Neutrophil (primary cell): ENCODE results near the gene TFEB.

ENCODE experiments used
- H3K27ac ChIP-seq: fragments of 200-600 bp; sonication (generic); 2 replicates; pipeline ENCODE4 v1.5.1; 2016; ENCODE audit warnings: mild to moderate bottlenecking, moderate library complexity
- H3K27me3 ChIP-seq: fragments of 200-600 bp; sonication (generic); 2 replicates; pipeline ENCODE4 v1.6.0; 2016; ENCODE audit warnings: mild to moderate bottlenecking
- H3K36me3 ChIP-seq: fragments of 200-600 bp; sonication (generic); 2 replicates; pipeline ENCODE4 v1.5.1; 2017
- H3K4me1 ChIP-seq, 2 experiments: fragments of 200-600 bp in 1 of 2; sonication (generic) in 1 of 2; 1 replicate in 1 of 2; 2 replicates in 1 of 2; pipeline versions ENCODE4 v1.5.1 to v1.6.1; 2013 to 2016; ENCODE audit warnings: low read depth in 1 of 2, low read length in 1 of 2, mild to moderate bottlenecking in 1 of 2, moderate library complexity in 1 of 2; ENCODE audit not compliant: control insufficient read depth in 1 of 2, insufficient read depth in 1 of 2
- H3K4me3 ChIP-seq, 2 experiments: fragments of 200-600 bp in 1 of 2; sonication (generic) in 1 of 2; 1 replicate in 1 of 2; 2 replicates in 1 of 2; pipeline ENCODE4 v1.5.1; 2013 to 2016; ENCODE audit warnings: low read depth in 1 of 2, low read length in 1 of 2, mild to moderate bottlenecking in 1 of 2, moderate library complexity in 1 of 2
- H3K9me3 ChIP-seq: fragments of 200-600 bp; sonication (generic); 2 replicates; pipeline ENCODE4 v1.5.1; 2016
- CTCF ChIP-seq: fragments of 200-600 bp; sonication (generic); IDR thresholded peaks from 2 replicates; pipeline ENCODE4 v1.5.1; 2016; ENCODE audit warnings: antibody characterized with exemption

Gene TFEB

GRCh38 chr6:41655646-41656001 is 79.8 kb downstream of the TFEB start:
- Histone ChIP-seq H3K36me3 (no peaks in the 10 kb centered on the region), H3K9me3 (no peaks in the 10 kb centered on the region), H3K4me1 (peaks cover 0 to 4% of the 10 kb centered on the region in 2 experiments), H3K27me3 (peaks cover 15% of the 10 kb centered on the region), H3K4me3 (no peak overlapping the region), H3K27ac (no peak overlapping the region)
- TF ChIP-seq CTCF: no peak

- peaks cover 0 to 4% of the 10 kb centered on the region in 2 experiments for H3K4me1 ChIP-seq
- TF ChIP-seq CTCF: no peak
- H3K36me3 ChIP-seq: no peaks in the 10 kb centered on the region
- H3K4me3 ChIP-seq: no peak overlapping the region
- H3K27me3 ChIP-seq: peaks cover 11% of the 10 kb centered on the region
- H3K27ac ChIP-seq: no peak overlapping the region
- H3K9me3 ChIP-seq: no peaks in the 10 kb centered on the region
Measured at GRCh38 chr6:41655176-41655575, 80.2 kb downstream of the TFEB start.

- TF ChIP-seq CTCF: no peak
- Histone ChIP-seq H3K36me3 (no peaks in the 10 kb centered on the region), H3K4me1 (peaks cover 0 to 4% of the 10 kb centered on the region in 2 experiments), H3K4me3 (no peak overlapping the region), H3K27me3 (peaks cover 6% of the 10 kb centered on the region), H3K27ac (no peak overlapping the region), H3K9me3 (no peaks in the 10 kb centered on the region)
Measured at GRCh38 chr6:41654698-41655151, 80.7 kb downstream of the TFEB start.

- H3K27me3 ChIP-seq: peaks cover 3% of the 10 kb centered on the region
- no peak for TF ChIP-seq CTCF
Measured at GRCh38 chr6:41654151-41654697, 81.2 kb downstream of the TFEB start.

GRCh38 chr6:41653691-41654090 is 81.7 kb downstream of the TFEB start:
- no peak for TF ChIP-seq CTCF
- Histone ChIP-seq H3K4me1 (peaks cover 0 to 4% of the 10 kb centered on the region in 2 experiments), H3K9me3 (no peaks in the 10 kb centered on the region), H3K27me3 (no peaks in the 10 kb centered on the region), H3K27ac (no peak overlapping the region), H3K4me3 (no peak overlapping the region), H3K36me3 (no peaks in the 10 kb centered on the region)

More at GRCh38 chr6:41654151-41654697, 81.2 kb downstream of the TFEB start:
- Histone ChIP-seq H3K4me1 (peaks cover 0 to 4% of the 10 kb centered on the region in 2 experiments), H3K36me3 (no peaks in the 10 kb centered on the region), H3K27ac (no peak overlapping the region), H3K9me3 (no peaks in the 10 kb centered on the region), H3K4me3 (no peak overlapping the region)
